Panc1 (cell line): Measurements from ENCODE around the gene TTC3. TPM values are rescaled to one million over a fixed set of nuclear protein-coding genes. Genes with fewer than 3 reads are reported as not detected.
"Not testable (repeated sequence)": the region's sequence is repeated elsewhere in the genome, so short reads cannot be mapped to it uniquely, and the experiment has no call there.

Experiments used
- ATAC-seq: fragments of 200-7000 bp; cut with Tn5 transposase; 2 replicates; pipeline ENCODE4 v1.9.1; 2020; ENCODE audit warnings: mild to moderate bottlenecking, moderate library complexity
- BruUV-seq: library from RNA; stranded (reverse); fragments of 400-500 nt; replicated peaks from 2 replicates; lab custom pipeline; 2021; lab: Mats Ljungman, UMichigan
- CTCF ChIA-PET: fragments of 300-600 bp; sonication (Branson Sonifier 250); formaldehyde crosslinking; loops from one replicate; lab custom pipeline; 2022; ENCODE audit warnings: antibody characterized with exemption; lab: Charles Lee
- POLR2A ChIA-PET: fragments of 300-600 bp; sonication (Branson Sonifier 250); formaldehyde crosslinking; loops from one replicate; lab custom pipeline; 2022; ENCODE audit warnings: antibody characterized with exemption; lab: Charles Lee
- DNase-seq: peaks from one replicate; pipeline ENCODE4 v3.0.0-alpha.2; 2010; ENCODE audit warnings: low read depth, low spot score
- H3K27ac ChIP-seq: 2 replicates; pipeline ENCODE4 v1.5.1; 2011; ENCODE audit warnings: mild to moderate bottlenecking, low read length, inconsistent platforms
- H3K27me3 ChIP-seq: fragments of 200-500 bp; sonication (Bioruptor generic); 2 replicates; pipeline ENCODE4 v1.6.0; 2014; ENCODE audit warnings: low read length, inconsistent platforms; ENCODE audit not compliant: control insufficient read depth, insufficient read depth
- H3K36me3 ChIP-seq: fragments of 200-500 bp; sonication (Bioruptor generic); 2 replicates; pipeline ENCODE4 v1.5.1; 2014; ENCODE audit warnings: inconsistent platforms, mild to moderate bottlenecking, low read length, moderate library complexity; ENCODE audit not compliant: control insufficient read depth, insufficient read depth
- H3K4me1 ChIP-seq: 2 replicates; pipeline ENCODE4 v1.5.1; 2011; ENCODE audit warnings: inconsistent platforms, mild to moderate bottlenecking, low read length, moderate library complexity; ENCODE audit not compliant: control insufficient read depth, insufficient read depth
- H3K4me3 ChIP-seq, 2 experiments: 2 replicates each; pipeline ENCODE4 v1.5.1; 2011 to 2012; ENCODE audit warnings: low read depth in 2 of 2, low read length in 2 of 2, mild to moderate bottlenecking in 2 of 2, inconsistent platforms in 1 of 2, moderate library complexity in 1 of 2
- H3K9me3 ChIP-seq: fragments of 200-500 bp; sonication (Bioruptor generic); 2 replicates; pipeline ENCODE4 v1.5.1; 2014; ENCODE audit warnings: low read depth, mild to moderate bottlenecking, inconsistent platforms, low read length, moderate library complexity; ENCODE audit not compliant: control insufficient read depth, insufficient read depth
- POLR2AphosphoS5 ChIP-seq: IDR thresholded peaks from 2 replicates; pipeline ENCODE4 v1.6.1; 2012; ENCODE audit warnings: mild to moderate bottlenecking, low read depth, low read length, moderate library complexity
- SIN3A ChIP-seq: IDR thresholded peaks from 2 replicates; pipeline ENCODE4 v1.6.1; 2012; ENCODE audit warnings: low read depth, mild to moderate bottlenecking, low read length, moderate library complexity, borderline replicate concordance; ENCODE audit not compliant: insufficient read depth
- TCF7L2 ChIP-seq: IDR thresholded peaks from 2 replicates; pipeline ENCODE4 v1.6.1; 2011; ENCODE audit warnings: mild to moderate bottlenecking, low read depth, low read length, inconsistent platforms
- in situ Hi-C: cut with HindIII; loops from 2 replicates; pipeline ENCODE4 v1.10.0; 2016; ENCODE audit warnings: low sequenced_read_pairs, low pct_unique_long_range_greater_than_20kb
- intact Hi-C: fragments of 100-400 bp; cut with micrococcal nuclease; formaldehyde crosslinking; loops from one replicate; pipeline ENCODE4 v1.10.0; 2022; ENCODE audit not compliant: unreplicated experiment
- total RNA-seq: library from RNA; stranded (reverse); gene quantifications from one replicate; pipeline ENCODE4 v1.2.1, GENCODE V29; 2021; ENCODE audit not compliant: unreplicated experiment
- TF ChIP-seq, protein P1 (sequence below), 2 experiments: IDR thresholded peaks; 2 replicates each; pipeline ENCODE4 v1.6.1; 2011 to 2012; ENCODE audit warnings: low read depth in 2 of 2, control low read depth in 1 of 2, low read length in 1 of 2, mild to moderate bottlenecking in 1 of 2, moderate library complexity in 1 of 2; ENCODE audit not compliant: insufficient read depth in 1 of 2
- TF ChIP-seq, protein P2 (sequence below): fragments of 450-650 bp; IDR thresholded peaks from 2 replicates; pipeline ENCODE4 v1.5.1; 2017; ENCODE audit warnings: mild to moderate bottlenecking

The TTC3 gene
- total RNA-seq, 1 experiment from 2014 or later, result 83.0 TPM

DNA sequence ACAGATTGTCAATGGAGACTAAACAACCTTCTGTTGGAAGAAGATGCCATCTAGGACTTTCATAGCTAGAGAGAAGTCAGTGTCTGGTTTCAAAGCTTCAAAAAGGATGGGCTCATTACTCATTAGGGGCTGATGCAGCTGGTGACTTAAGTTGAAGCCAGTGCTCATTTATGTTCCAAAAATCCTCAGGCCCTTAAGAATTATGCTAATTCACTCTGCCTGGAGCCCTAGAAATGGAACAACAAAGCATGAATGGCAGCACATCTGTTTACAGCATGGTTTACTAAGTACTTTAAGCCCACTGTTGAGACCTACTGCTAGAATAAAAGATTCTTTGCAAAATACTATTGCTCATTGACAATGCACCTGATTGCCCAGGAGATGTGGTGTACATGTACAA is 63.7 kb downstream of the TTC3 start:
- BruUV-seq, result no TSS peak
- no peak for TF ChIP-seq SIN3A
- TF ChIP-seq POLR2AphosphoS5, result no peak
- no peak for ATAC-seq
- H3K27ac ChIP-seq, result no peak overlapping the region
- no peak overlapping the region for H3K4me3 ChIP-seq
- CTCF ChIA-PET, result no interaction called here
- intact Hi-C loops, result no loop called here
- POLR2A ChIA-PET, result no interaction called here
- in situ Hi-C loops, result no loop called here
- H3K36me3 ChIP-seq, result peaks cover 10% of the 10 kb centered on the region; the same call in 1 of the 2 replicates
- no peaks in the 10 kb centered on the region for H3K9me3 ChIP-seq
- no peaks in the 10 kb centered on the region for H3K27me3 ChIP-seq
- no peak for DNase-seq
- H3K4me1 ChIP-seq, result no peaks in the 10 kb centered on the region

DNA sequence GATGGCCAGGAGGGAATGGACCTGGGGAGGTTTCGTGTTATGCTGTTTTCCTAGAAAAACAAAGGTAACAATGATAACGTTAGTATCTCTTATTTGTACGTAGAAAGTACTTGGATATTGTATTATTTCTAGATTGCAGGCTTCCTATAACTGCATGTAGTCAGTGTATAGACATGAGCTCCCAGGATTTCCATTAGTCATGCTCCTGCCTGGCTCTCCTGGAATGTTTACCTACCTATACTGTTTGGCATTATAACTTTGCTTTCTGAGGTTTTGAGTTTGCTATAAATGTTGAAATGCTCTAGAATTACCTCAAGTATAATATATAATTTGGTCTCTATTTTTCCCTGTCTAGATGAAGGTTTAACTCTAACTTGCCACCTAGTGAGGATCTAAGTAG is 66.1 kb downstream of the TTC3 start:
- Histone ChIP-seq H3K36me3 (peaks cover 6% of the 10 kb centered on the region; the same call in 1 of the 2 replicates), H3K27ac (no peak overlapping the region), H3K4me1 (no peaks in the 10 kb centered on the region), H3K9me3 (no peaks in the 10 kb centered on the region), H3K4me3 (no peak overlapping the region), H3K27me3 (no peaks in the 10 kb centered on the region)
- POLR2A ChIA-PET, result no interaction called here
- in situ Hi-C loops (no loop called here), intact Hi-C loops (no loop called here)
- TF ChIP-seq SIN3A, result no peak
- TF ChIP-seq, protein P1, sequence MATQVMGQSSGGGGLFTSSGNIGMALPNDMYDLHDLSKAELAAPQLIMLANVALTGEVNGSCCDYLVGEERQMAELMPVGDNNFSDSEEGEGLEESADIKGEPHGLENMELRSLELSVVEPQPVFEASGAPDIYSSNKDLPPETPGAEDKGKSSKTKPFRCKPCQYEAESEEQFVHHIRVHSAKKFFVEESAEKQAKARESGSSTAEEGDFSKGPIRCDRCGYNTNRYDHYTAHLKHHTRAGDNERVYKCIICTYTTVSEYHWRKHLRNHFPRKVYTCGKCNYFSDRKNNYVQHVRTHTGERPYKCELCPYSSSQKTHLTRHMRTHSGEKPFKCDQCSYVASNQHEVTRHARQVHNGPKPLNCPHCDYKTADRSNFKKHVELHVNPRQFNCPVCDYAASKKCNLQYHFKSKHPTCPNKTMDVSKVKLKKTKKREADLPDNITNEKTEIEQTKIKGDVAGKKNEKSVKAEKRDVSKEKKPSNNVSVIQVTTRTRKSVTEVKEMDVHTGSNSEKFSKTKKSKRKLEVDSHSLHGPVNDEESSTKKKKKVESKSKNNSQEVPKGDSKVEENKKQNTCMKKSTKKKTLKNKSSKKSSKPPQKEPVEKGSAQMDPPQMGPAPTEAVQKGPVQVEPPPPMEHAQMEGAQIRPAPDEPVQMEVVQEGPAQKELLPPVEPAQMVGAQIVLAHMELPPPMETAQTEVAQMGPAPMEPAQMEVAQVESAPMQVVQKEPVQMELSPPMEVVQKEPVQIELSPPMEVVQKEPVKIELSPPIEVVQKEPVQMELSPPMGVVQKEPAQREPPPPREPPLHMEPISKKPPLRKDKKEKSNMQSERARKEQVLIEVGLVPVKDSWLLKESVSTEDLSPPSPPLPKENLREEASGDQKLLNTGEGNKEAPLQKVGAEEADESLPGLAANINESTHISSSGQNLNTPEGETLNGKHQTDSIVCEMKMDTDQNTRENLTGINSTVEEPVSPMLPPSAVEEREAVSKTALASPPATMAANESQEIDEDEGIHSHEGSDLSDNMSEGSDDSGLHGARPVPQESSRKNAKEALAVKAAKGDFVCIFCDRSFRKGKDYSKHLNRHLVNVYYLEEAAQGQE (IDR thresholded peaks at IDR 0.05; ENCODE audit: insufficient read depth in 1 of 2, low read depth in 2 of 2, low read length in 1 of 2), result no peak
- TF ChIP-seq TCF7L2, result no peak
- TF ChIP-seq, protein P2, sequence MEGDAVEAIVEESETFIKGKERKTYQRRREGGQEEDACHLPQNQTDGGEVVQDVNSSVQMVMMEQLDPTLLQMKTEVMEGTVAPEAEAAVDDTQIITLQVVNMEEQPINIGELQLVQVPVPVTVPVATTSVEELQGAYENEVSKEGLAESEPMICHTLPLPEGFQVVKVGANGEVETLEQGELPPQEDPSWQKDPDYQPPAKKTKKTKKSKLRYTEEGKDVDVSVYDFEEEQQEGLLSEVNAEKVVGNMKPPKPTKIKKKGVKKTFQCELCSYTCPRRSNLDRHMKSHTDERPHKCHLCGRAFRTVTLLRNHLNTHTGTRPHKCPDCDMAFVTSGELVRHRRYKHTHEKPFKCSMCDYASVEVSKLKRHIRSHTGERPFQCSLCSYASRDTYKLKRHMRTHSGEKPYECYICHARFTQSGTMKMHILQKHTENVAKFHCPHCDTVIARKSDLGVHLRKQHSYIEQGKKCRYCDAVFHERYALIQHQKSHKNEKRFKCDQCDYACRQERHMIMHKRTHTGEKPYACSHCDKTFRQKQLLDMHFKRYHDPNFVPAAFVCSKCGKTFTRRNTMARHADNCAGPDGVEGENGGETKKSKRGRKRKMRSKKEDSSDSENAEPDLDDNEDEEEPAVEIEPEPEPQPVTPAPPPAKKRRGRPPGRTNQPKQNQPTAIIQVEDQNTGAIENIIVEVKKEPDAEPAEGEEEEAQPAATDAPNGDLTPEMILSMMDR, result no peak
- TF ChIP-seq POLR2AphosphoS5, result no peak
- DNase-seq, result no peak
- no TSS peak for BruUV-seq
- CTCF ChIA-PET, result no interaction called here
- no peak for ATAC-seq

DNA sequence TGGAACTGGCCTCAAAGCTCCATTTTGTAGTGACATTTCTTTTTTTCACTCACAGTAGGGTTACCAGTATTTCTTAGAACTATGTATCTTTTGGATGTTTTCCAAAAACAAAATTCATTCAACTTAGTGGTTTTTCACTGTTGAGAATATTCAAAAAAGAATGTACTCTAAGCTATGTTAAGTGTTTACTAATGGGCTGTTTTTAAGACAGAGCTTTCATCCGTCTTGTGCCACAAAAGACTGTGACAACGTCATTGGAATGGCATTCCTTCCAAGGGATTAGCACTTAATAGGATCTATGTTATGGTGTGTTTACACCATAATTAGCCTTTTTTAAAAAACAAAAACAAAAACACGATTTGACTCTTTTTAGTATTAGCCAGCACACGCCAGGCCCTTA is 66.8 kb downstream of the TTC3 start:
- ATAC-seq (no peak), DNase-seq (no peak)
- CTCF ChIA-PET, result no interaction called here
- no peak overlapping the region for H3K27ac ChIP-seq
- in situ Hi-C loops, result no loop called here
- TF ChIP-seq, protein P2, result no peak
- TF ChIP-seq TCF7L2 (no peak), POLR2AphosphoS5 (no peak), SIN3A (no peak)
- TF ChIP-seq, protein P1 (IDR thresholded peaks at IDR 0.05; ENCODE audit: insufficient read depth in 1 of 2, low read depth in 2 of 2, low read length in 1 of 2), result no peak
- no peaks in the 10 kb centered on the region for H3K9me3 ChIP-seq
- POLR2A ChIA-PET, result no interaction called here
- no peaks in the 10 kb centered on the region for H3K4me1 ChIP-seq
- intact Hi-C loops, result no loop called here
- H3K27me3 ChIP-seq, result no peaks in the 10 kb centered on the region
- BruUV-seq, result no TSS peak
- H3K36me3 ChIP-seq, result peaks cover 6% of the 10 kb centered on the region; the same call in 1 of the 2 replicates
- no peak overlapping the region for H3K4me3 ChIP-seq

DNA sequence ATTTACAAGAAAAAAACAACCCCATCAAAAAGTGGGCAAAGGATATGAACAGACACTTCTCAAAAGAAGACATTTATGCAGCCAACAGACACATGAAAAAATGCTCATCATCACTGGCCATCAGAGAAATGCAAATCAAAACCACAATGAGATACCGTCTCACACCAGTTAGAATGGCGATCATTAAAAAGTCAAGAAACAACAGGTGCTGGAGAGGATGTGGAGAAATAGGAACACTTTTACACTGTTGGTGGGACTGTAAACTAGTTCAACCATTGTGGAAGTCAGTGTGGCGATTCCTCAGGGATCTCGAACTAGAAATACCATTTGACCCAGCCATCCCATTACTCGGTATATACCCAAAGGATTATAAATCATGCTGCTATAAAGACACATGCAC is 70.3 kb downstream of the TTC3 start:
- in situ Hi-C loops, H3K27me3 ChIP-seq, CTCF ChIA-PET, POLR2A ChIA-PET, H3K4me1 ChIP-seq, ATAC-seq, intact Hi-C loops, H3K27ac ChIP-seq, H3K36me3 ChIP-seq, DNase-seq, H3K4me3 ChIP-seq, H3K9me3 ChIP-seq: not testable (repeated sequence)
- BruUV-seq, result TSS peak; percentile 50
